HL-60 (cell line): ENCODE data around the gene TASP1.

ENCODE experiments used
- DNase-seq, 2 experiments: peaks; one replicate each; pipeline ENCODE4 v3.0.0-alpha.2; 2010 to 2020; ENCODE audit warnings: low read depth in 1 of 2, low spot score in 1 of 2
- H3K27ac ChIP-seq: fragments of 250-450 bp; sonication (Bioruptor Pico); replicated peaks from 2 replicates; pipeline ENCODE4 v1.5.1; 2020; ENCODE audit warnings: mild to moderate bottlenecking, moderate library complexity
- H3K27me3 ChIP-seq: fragments of 250-450 bp; sonication (Bioruptor Pico); 2 replicates; pipeline ENCODE4 v1.5.1; 2021; ENCODE audit warnings: mild to moderate bottlenecking, moderate library complexity; ENCODE audit not compliant: insufficient read depth, poor library complexity, severe bottlenecking
- H3K4me3 ChIP-seq: replicated peaks from 2 replicates; pipeline ENCODE4 v1.5.1; 2011; ENCODE audit warnings: mild to moderate bottlenecking, control low read depth, low read length; ENCODE audit not compliant: insufficient read depth
- CTCF ChIP-seq: IDR thresholded peaks from one replicate; pipeline ENCODE4 v1.5.1; 2011; ENCODE audit warnings: low read length, control low read depth, inconsistent platforms; ENCODE audit not compliant: insufficient read depth
- GABPA ChIP-seq: IDR thresholded peaks from 2 replicates; pipeline ENCODE4 v1.6.1; 2012; ENCODE audit warnings: low read depth
- POLR2AphosphoS5 ChIP-seq: IDR thresholded peaks from 2 replicates; pipeline ENCODE4 v1.6.1; 2012; ENCODE audit warnings: low read depth
- REST ChIP-seq: IDR thresholded peaks from 2 replicates; pipeline ENCODE4 v1.6.1; 2012; ENCODE audit warnings: low read depth; ENCODE audit not compliant: insufficient replicate concordance
- SPI1 ChIP-seq: IDR thresholded peaks from 2 replicates; pipeline ENCODE4 v1.6.1; 2012; ENCODE audit warnings: low read depth, mild to moderate bottlenecking, borderline replicate concordance

The TASP1 gene

GRCh38 chr20:13423472-13424173, 215.1 kb downstream of the TASP1 start:
- TF ChIP-seq GABPA = no peak
- TF ChIP-seq POLR2AphosphoS5 = no peak
- TF ChIP-seq CTCF = no peak
- no peak for TF ChIP-seq SPI1
- no peak for TF ChIP-seq REST
- no peak for DNase-seq
- Histone ChIP-seq H3K27ac (no peak overlapping the region), H3K27me3 (no peaks in the 10 kb centered on the region), H3K4me3 (no peak overlapping the region)

DNA sequence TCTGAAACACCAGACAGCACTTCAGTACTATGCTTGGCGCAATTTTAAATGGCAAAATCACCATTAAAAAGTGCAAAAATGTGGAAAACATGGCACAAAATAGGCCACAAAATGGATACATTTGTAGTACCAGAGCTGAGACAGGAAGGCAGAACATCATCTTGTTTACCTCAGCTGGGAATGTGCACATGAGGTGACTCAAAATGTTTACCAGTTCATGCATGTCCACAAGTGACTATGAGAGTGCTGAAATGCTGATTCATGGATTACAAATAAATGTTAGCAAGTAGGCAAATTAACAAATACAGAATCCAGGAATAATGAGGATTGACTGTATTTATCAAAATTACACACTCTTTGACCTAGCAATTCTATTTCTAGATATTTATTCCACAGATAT, 216.1 kb downstream of the TASP1 start:
- Histone ChIP-seq H3K27me3 (no peaks in the 10 kb centered on the region), H3K4me3 (no peak overlapping the region), H3K27ac (no peak overlapping the region)
- TF ChIP-seq CTCF = no peak
- TF ChIP-seq SPI1 = no peak
- no peak for TF ChIP-seq GABPA
- no peak for TF ChIP-seq POLR2AphosphoS5
- TF ChIP-seq REST = no peak
- no peak for DNase-seq

DNA sequence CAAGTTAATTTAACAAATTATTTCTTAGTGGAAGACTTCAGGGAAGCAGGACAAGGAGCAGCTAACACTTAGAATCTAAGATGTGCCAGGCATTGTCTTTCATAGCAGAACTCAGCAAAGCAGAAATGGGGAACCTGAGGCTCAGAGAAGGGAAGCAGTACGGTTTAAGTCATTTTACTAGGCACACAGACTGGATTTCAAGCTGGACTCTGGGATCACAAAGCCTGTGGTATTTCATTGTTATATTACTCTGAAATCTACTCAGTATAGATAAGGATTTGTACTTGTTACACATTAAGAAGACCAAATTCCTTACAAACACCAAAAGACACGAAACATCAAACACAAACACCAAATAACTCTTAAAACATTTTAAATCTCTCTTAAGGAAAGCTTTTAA, 218.1 kb downstream of the TASP1 start:
- Histone ChIP-seq H3K27me3 (no peaks in the 10 kb centered on the region), H3K4me3 (no peak overlapping the region), H3K27ac (no peak overlapping the region)
- peak in 1 of 2 experiments; percentile 13 for DNase-seq
- no peak for TF ChIP-seq GABPA
- TF ChIP-seq SPI1 = peak; percentile 17; the same call in 1 of the 2 replicates
- TF ChIP-seq REST = no peak
